ENCODE data around the gene ETS1.

Gene ETS1

DNA sequence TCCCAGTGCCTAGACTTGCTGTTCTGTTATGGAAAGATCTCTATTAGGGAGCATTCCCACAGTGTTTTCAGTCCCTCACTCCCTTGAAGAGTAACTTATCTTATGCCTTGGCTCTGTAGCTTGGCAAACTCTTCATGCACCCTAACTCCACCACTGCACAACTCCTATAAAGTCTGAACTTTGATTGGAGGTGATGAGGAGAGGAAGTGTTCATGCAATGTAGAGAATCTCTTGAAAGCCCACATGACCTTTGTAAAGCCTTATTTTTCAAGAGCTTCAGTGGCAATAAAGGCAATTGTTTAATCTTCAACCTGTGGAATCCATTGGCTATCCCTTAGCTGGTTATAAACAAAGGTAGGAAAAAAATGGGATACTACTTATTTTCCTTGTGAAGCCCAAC, 176.2 kb downstream of the ETS1 start:
- TF ChIP-seq, protein P1, sequence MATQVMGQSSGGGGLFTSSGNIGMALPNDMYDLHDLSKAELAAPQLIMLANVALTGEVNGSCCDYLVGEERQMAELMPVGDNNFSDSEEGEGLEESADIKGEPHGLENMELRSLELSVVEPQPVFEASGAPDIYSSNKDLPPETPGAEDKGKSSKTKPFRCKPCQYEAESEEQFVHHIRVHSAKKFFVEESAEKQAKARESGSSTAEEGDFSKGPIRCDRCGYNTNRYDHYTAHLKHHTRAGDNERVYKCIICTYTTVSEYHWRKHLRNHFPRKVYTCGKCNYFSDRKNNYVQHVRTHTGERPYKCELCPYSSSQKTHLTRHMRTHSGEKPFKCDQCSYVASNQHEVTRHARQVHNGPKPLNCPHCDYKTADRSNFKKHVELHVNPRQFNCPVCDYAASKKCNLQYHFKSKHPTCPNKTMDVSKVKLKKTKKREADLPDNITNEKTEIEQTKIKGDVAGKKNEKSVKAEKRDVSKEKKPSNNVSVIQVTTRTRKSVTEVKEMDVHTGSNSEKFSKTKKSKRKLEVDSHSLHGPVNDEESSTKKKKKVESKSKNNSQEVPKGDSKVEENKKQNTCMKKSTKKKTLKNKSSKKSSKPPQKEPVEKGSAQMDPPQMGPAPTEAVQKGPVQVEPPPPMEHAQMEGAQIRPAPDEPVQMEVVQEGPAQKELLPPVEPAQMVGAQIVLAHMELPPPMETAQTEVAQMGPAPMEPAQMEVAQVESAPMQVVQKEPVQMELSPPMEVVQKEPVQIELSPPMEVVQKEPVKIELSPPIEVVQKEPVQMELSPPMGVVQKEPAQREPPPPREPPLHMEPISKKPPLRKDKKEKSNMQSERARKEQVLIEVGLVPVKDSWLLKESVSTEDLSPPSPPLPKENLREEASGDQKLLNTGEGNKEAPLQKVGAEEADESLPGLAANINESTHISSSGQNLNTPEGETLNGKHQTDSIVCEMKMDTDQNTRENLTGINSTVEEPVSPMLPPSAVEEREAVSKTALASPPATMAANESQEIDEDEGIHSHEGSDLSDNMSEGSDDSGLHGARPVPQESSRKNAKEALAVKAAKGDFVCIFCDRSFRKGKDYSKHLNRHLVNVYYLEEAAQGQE (IDR thresholded peaks at IDR 0.05; ENCODE audit: insufficient read depth in 1 of 2, low read depth in 2 of 2, low read length in 2 of 2) = no peak
- no peak for TF ChIP-seq POLR2AphosphoS5 (IDR thresholded peaks at IDR 0.05; ENCODE audit: low read depth, low read length)
- no peak for TF ChIP-seq SIN3A (IDR thresholded peaks at IDR 0.05; ENCODE audit: borderline replicate concordance, insufficient read depth, low read length)
- no peak for TF ChIP-seq TAF1 (IDR thresholded peaks at IDR 0.05; ENCODE audit: borderline replicate concordance, insufficient read depth, low read length)
- TF ChIP-seq FOXP2 (optimal IDR thresholded peaks at IDR 0.05; ENCODE audit: borderline replicate concordance, extremely low read depth, extremely low read length, insufficient read depth) = no peak

- TF ChIP-seq, protein P1 (IDR thresholded peaks at IDR 0.05; ENCODE audit: insufficient read depth in 1 of 2, low read depth in 2 of 2, low read length in 2 of 2) = no peak
- TF ChIP-seq TAF1 (IDR thresholded peaks at IDR 0.05; ENCODE audit: borderline replicate concordance, insufficient read depth, low read length) (no peak), SIN3A (IDR thresholded peaks at IDR 0.05; ENCODE audit: borderline replicate concordance, insufficient read depth, low read length) (no peak), POLR2AphosphoS5 (IDR thresholded peaks at IDR 0.05; ENCODE audit: low read depth, low read length) (no peak), FOXP2 (optimal IDR thresholded peaks at IDR 0.05; ENCODE audit: borderline replicate concordance, extremely low read depth, extremely low read length, insufficient read depth) (no peak)
Observed at GRCh38 chr11:128409476-128409875, 177.9 kb downstream of the ETS1 start.
